DOHH2 (cell line): Measurements from ENCODE around the gene PRDM10.

Source experiments
- H3F3A ChIP-seq: fragments of 200-600 bp; sonication (generic), shearing (Covaris generic); 2 replicates; pipeline ENCODE4 v1.6.0; 2016; ENCODE audit warnings: antibody characterized with exemption, mild to moderate bottlenecking; ENCODE audit not compliant: control insufficient read depth, insufficient read depth
- H3K27ac ChIP-seq: fragments of 200-600 bp; sonication (generic); 2 replicates; pipeline ENCODE4 v1.5.1; 2014; ENCODE audit warnings: low read depth, mild to moderate bottlenecking, low read length, moderate library complexity
- H3K27me3 ChIP-seq: fragments of 200-600 bp; sonication (generic); 2 replicates; pipeline ENCODE4 v1.6.1; 2014; ENCODE audit warnings: mild to moderate bottlenecking, low read length, mixed read lengths; ENCODE audit not compliant: control insufficient read depth
- H3K36me3 ChIP-seq: fragments of 200-600 bp; sonication (generic); 2 replicates; pipeline ENCODE4 v1.6.1; 2014; ENCODE audit warnings: mild to moderate bottlenecking, low read length, moderate library complexity, mixed read lengths; ENCODE audit not compliant: control insufficient read depth
- H3K4me1 ChIP-seq: fragments of 200-600 bp; sonication (generic); 2 replicates; pipeline ENCODE4 v1.6.1; 2014; ENCODE audit warnings: mild to moderate bottlenecking, low read length, mixed read lengths; ENCODE audit not compliant: control insufficient read depth
- H3K4me2 ChIP-seq: fragments of 200-600 bp; sonication (generic); 2 replicates; pipeline ENCODE4 v1.6.0; 2014; ENCODE audit warnings: mild to moderate bottlenecking, low read length, moderate library complexity
- H3K4me3 ChIP-seq: fragments of 200-600 bp; sonication (generic); 2 replicates; pipeline ENCODE4 v1.5.1; 2014; ENCODE audit warnings: mild to moderate bottlenecking, low read length, mixed read lengths
- H3K79me2 ChIP-seq: fragments of 200-600 bp; sonication (generic); 2 replicates; pipeline ENCODE4 v1.6.1; 2014; ENCODE audit warnings: mild to moderate bottlenecking, low read length, mixed read lengths; ENCODE audit not compliant: control insufficient read depth
- H3K9me2 ChIP-seq: fragments of 200-600 bp; sonication (generic); replicated peaks from 2 replicates; pipeline ENCODE4 v1.6.1; 2014; ENCODE audit warnings: mild to moderate bottlenecking, low read length, mixed read lengths; ENCODE audit not compliant: control insufficient read depth
- H3K9me3 ChIP-seq: fragments of 200-600 bp; sonication (generic); 2 replicates; pipeline ENCODE4 v1.6.1; 2014; ENCODE audit warnings: antibody characterized with exemption, low read length, mixed read lengths; ENCODE audit not compliant: control insufficient read depth, insufficient read depth
- H4K20me1 ChIP-seq: fragments of 200-600 bp; sonication (generic); 2 replicates; pipeline ENCODE4 v1.6.0; 2014; ENCODE audit warnings: low read depth, mild to moderate bottlenecking, antibody characterized with exemption, low read length, moderate library complexity; ENCODE audit not compliant: control insufficient read depth, insufficient read depth
- CTCF ChIP-seq: fragments of 200-600 bp; sonication (generic); IDR thresholded peaks from one replicate; pipeline ENCODE4 v1.5.1; 2014; ENCODE audit warnings: antibody characterized with exemption, mild to moderate bottlenecking, low read depth, low read length; ENCODE audit not compliant: poor library complexity, severe bottlenecking
- EZH2phosphoT487 ChIP-seq: fragments of 200-600 bp; sonication (generic); IDR thresholded peaks from 2 replicates; pipeline ENCODE4 v1.6.1; 2017; ENCODE audit warnings: borderline replicate concordance, mild to moderate bottlenecking, antibody characterized with exemption, low read length, moderate library complexity, mixed read lengths

The PRDM10 gene

GRCh38 chr11:129935723-129936122, 66.9 kb downstream of the PRDM10 start:
- no peaks in the 10 kb centered on the region for H3K9me2 ChIP-seq
- peaks cover 88% of the 10 kb centered on the region for H3K36me3 ChIP-seq
- no peak overlapping the region for H3K4me2 ChIP-seq
- no peaks in the 10 kb centered on the region for H4K20me1 ChIP-seq
- H3K4me1 ChIP-seq, result peaks cover 34% of the 10 kb centered on the region
- H3F3A ChIP-seq, result peaks cover 2% of the 10 kb centered on the region; the same call in 1 of the 2 replicates
- no peak overlapping the region for H3K4me3 ChIP-seq
- no peaks in the 10 kb centered on the region for H3K27me3 ChIP-seq
- H3K27ac ChIP-seq, result no peak overlapping the region
- no peaks in the 10 kb centered on the region for H3K9me3 ChIP-seq
- peaks cover 21% of the 10 kb centered on the region for H3K79me2 ChIP-seq
- no peak for TF ChIP-seq CTCF
- TF ChIP-seq EZH2phosphoT487, result no peak

GRCh38 chr11:129933891-129934290, 68.7 kb downstream of the PRDM10 start:
- Histone ChIP-seq H3K4me1 (peaks cover 15% of the 10 kb centered on the region), H4K20me1 (no peaks in the 10 kb centered on the region), H3K4me3 (no peak overlapping the region), H3K9me2 (no peaks in the 10 kb centered on the region), H3F3A (no peaks in the 10 kb centered on the region), H3K27me3 (no peaks in the 10 kb centered on the region), H3K4me2 (no peak overlapping the region), H3K27ac (no peak overlapping the region), H3K9me3 (no peaks in the 10 kb centered on the region), H3K79me2 (peaks cover 10% of the 10 kb centered on the region), H3K36me3 (peaks cover 91% of the 10 kb centered on the region)
- no peak for TF ChIP-seq CTCF
- no peak for TF ChIP-seq EZH2phosphoT487

- Histone ChIP-seq H3K27me3 (no peaks in the 10 kb centered on the region), H3K4me3 (no peak overlapping the region), H3K4me1 (peaks cover 9% of the 10 kb centered on the region), H3K9me2 (no peaks in the 10 kb centered on the region), H3K9me3 (no peaks in the 10 kb centered on the region), H3F3A (no peaks in the 10 kb centered on the region), H3K4me2 (no peak overlapping the region), H3K36me3 (peaks cover 91% of the 10 kb centered on the region), H4K20me1 (no peaks in the 10 kb centered on the region), H3K79me2 (peaks cover 4% of the 10 kb centered on the region), H3K27ac (no peak overlapping the region)
- TF ChIP-seq CTCF, result no peak
- TF ChIP-seq EZH2phosphoT487, result no peak
These were observed 69.4 kb downstream of the PRDM10 start for GRCh38 chr11:129933262-129933661.
